Lower leg skin (tissue), 3 donors: Measurements from ENCODE around the gene GRM5.

Experiments used
- POLR2A ChIP-seq, 2 donors: fragments of 450-650 bp; IDR thresholded peaks; one replicate each; pipeline ENCODE4 v1.6.1; 2016 to 2017; ENCODE audit warnings: antibody characterized with exemption in 2 of 2, mild to moderate bottlenecking in 1 of 2, moderate library complexity in 1 of 2
- TF ChIP-seq, protein P1 (sequence below), 3 donors: fragments of 450-650 bp; IDR thresholded peaks; one replicate each; pipeline ENCODE4 v1.5.1; 2016; ENCODE audit warnings: antibody characterized with exemption in 3 of 3, mild to moderate bottlenecking in 3 of 3, moderate library complexity in 2 of 3

DNA sequence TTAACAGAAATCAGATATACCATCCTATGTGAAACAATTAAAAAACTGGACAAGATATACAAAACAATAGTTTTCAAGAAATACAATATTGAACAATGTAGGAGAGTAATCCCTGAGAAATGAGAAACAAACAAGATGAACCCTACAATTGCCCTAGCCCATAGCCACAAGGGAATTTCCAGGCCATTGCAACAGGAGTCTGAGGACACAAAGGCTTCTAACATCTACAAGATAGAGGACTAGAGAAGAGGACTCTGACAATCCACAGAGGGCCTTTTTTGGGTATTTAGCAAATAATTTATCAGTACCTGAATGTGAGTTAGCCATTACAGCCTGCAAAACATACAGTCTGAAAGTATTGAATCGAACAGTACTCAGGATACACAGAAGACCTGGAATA is 251.7 kb downstream of the GRM5 start:
- TF ChIP-seq, protein P1, sequence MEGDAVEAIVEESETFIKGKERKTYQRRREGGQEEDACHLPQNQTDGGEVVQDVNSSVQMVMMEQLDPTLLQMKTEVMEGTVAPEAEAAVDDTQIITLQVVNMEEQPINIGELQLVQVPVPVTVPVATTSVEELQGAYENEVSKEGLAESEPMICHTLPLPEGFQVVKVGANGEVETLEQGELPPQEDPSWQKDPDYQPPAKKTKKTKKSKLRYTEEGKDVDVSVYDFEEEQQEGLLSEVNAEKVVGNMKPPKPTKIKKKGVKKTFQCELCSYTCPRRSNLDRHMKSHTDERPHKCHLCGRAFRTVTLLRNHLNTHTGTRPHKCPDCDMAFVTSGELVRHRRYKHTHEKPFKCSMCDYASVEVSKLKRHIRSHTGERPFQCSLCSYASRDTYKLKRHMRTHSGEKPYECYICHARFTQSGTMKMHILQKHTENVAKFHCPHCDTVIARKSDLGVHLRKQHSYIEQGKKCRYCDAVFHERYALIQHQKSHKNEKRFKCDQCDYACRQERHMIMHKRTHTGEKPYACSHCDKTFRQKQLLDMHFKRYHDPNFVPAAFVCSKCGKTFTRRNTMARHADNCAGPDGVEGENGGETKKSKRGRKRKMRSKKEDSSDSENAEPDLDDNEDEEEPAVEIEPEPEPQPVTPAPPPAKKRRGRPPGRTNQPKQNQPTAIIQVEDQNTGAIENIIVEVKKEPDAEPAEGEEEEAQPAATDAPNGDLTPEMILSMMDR (IDR thresholded peaks at IDR 0.05), result no peak
- no peak for TF ChIP-seq POLR2A (IDR thresholded peaks at IDR 0.05)
